ENCODE results near the gene C19orf33. TPM values are rescaled to one million over a fixed set of nuclear protein-coding genes. Genes with fewer than 3 reads are reported as not detected.

C19orf33 gene
- total RNA-seq, 1 experiment from 2014 or later: 135 TPM

DNA sequence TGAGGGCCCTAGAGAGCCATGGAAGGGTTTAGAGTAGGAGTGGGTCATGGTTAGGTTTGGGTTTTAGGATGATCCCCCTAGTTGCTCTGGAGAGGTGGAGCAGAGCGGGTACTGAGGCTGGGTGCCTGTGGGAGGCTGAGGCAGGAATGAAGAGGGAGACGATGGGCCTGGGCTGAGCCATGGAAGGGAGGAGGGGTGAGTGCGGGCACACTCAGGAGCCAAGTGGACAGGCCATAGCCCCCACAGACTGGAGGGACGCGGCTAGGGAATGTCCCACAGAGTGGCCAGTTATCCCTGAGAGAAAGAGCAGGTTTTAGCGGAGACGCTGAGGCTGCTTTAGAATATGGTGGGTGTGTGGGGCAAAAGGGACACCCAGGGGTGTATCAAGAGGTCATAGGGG, 25.6 kb downstream of the C19orf33 start:
- Histone ChIP-seq H4K20me1 (ENCODE audit: insufficient read depth) (no peaks in the 10 kb centered on the region), H3K27me3 (ENCODE audit: insufficient read depth, low read length) (no peaks in the 10 kb centered on the region), H3K4me2 (ENCODE audit: low read length) (no peak overlapping the region), H3K9me3 (ENCODE audit: control insufficient read depth in 1 of 2, insufficient read depth in 1 of 2, low read depth in 1 of 2, low read length in 2 of 2) (no peaks in the 10 kb centered on the region), H3K79me2 (ENCODE audit: insufficient read depth, low read length) (no peaks in the 10 kb centered on the region), H3K9me2 (ENCODE audit: insufficient read depth) (no peaks in the 10 kb centered on the region), H3K4me1 (ENCODE audit: control insufficient read depth in 1 of 2, insufficient read depth in 2 of 2, low read length in 2 of 2) (no peaks in the 10 kb centered on the region), H2AFZ (ENCODE audit: low read depth, low read length, poor library complexity, severe bottlenecking) (no peak overlapping the region), H3K4me3 (replicated peaks in 1 of 2; ENCODE audit: low read depth in 1 of 2, low read length in 2 of 2) (no peak overlapping the region), H3K36me3 (ENCODE audit: control insufficient read depth in 1 of 2, insufficient read depth in 2 of 2, low read length in 2 of 2) (peaks cover 7 to 20% of the 10 kb centered on the region in 2 experiments; a peak in 3 of 4 replicates), H3K9ac (ENCODE audit: low read length) (no peak overlapping the region), H3K27ac (ENCODE audit: low read depth, low read length) (no peak overlapping the region)
- CTCF ChIA-PET: interaction anchor here (0.9 kb wide), 1 partner anchor 11 kb away, joined by 3 read pairs; no protein-coding TSS in a partner anchor
- RAD21 ChIA-PET (ENCODE audit: low non-redundant PET in 1 of 2, low total read pairs in 2 of 2, uncharacterized antibody in 2 of 2, unreplicated experiment in 2 of 2): no interaction called here
- TF ChIP-seq YY1 (IDR thresholded peaks at IDR 0.05; ENCODE audit: extremely low read depth, insufficient replicate concordance, low read depth, low read length): no peak
- TF ChIP-seq EGR1 (IDR thresholded peaks at IDR 0.05; ENCODE audit: low read depth): no peak
- no peak for TF ChIP-seq TCF7L2 (IDR thresholded peaks at IDR 0.05; ENCODE audit: borderline replicate concordance, extremely low read depth, insufficient read depth, insufficient read length)
- TF ChIP-seq SIN3A (IDR thresholded peaks at IDR 0.05; ENCODE audit: low read depth): no peak
- TF ChIP-seq SP1 (IDR thresholded peaks at IDR 0.05; ENCODE audit: low read depth): no peak
- no peak for TF ChIP-seq POLR2AphosphoS5 (IDR thresholded peaks at IDR 0.05; ENCODE audit: low read depth, low read length)
- no peak for TF ChIP-seq SRF (IDR thresholded peaks at IDR 0.05; ENCODE audit: low read depth)
- TF ChIP-seq, protein P1, sequence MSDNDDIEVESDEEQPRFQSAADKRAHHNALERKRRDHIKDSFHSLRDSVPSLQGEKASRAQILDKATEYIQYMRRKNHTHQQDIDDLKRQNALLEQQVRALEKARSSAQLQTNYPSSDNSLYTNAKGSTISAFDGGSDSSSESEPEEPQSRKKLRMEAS (IDR thresholded peaks at IDR 0.05): no peak
- TF ChIP-seq RAD21 (IDR thresholded peaks at IDR 0.05; ENCODE audit: low read depth): no peak
- TF ChIP-seq FOSL1 (IDR thresholded peaks at IDR 0.05; ENCODE audit: low read depth): no peak
- no peak for TF ChIP-seq ELF1 (IDR thresholded peaks at IDR 0.05; ENCODE audit: borderline replicate concordance, low read depth)
- no peak for TF ChIP-seq EZH2phosphoT487 (IDR thresholded peaks at IDR 0.05; ENCODE audit: borderline replicate concordance)
- no peak for TF ChIP-seq EZH2 (IDR thresholded peaks at IDR 0.05)
- ATAC-seq (0 out of 2 replicates have a peak, but pooled peaks have one; percentile 21), DNase-seq (ENCODE audit: low read depth, low spot score) (no peak)
- BruUV-seq (replicated peaks): no TSS peak
- POLR2A ChIA-PET: no interaction called here
- intact Hi-C loops (cut with micrococcal nuclease): no loop called here
